Measurements from ENCODE around the gene GRM7.

- TF ChIP-seq CTCF (IDR thresholded peaks at IDR 0.05 in 8 of 11, conservative IDR thresholded peaks at IDR 0.05 in 3 of 11): no peak
- TF ChIP-seq POLR2AphosphoS5 (IDR thresholded peaks at IDR 0.05): no peak
- TF ChIP-seq POLR2A (IDR thresholded peaks at IDR 0.05): no peak
Measured at GRCh38 chr3:7322957-7323669, 462.2 kb downstream of the GRM7 start.
